HG02870 (cell line): ENCODE results near the gene OSTM1.
"Not testable (repeated sequence)": the region's sequence is repeated elsewhere in the genome, so short reads cannot be mapped to it uniquely, and the experiment has no call there.

Experiments
- ATAC-seq: cut with Tn5 transposase; IDR thresholded peaks from one replicate; pipeline ENCODE4 v1.9.1; 2021; ENCODE audit warnings: mild to moderate bottlenecking, moderate library complexity; ENCODE audit not compliant: unreplicated experiment

Gene OSTM1

DNA sequence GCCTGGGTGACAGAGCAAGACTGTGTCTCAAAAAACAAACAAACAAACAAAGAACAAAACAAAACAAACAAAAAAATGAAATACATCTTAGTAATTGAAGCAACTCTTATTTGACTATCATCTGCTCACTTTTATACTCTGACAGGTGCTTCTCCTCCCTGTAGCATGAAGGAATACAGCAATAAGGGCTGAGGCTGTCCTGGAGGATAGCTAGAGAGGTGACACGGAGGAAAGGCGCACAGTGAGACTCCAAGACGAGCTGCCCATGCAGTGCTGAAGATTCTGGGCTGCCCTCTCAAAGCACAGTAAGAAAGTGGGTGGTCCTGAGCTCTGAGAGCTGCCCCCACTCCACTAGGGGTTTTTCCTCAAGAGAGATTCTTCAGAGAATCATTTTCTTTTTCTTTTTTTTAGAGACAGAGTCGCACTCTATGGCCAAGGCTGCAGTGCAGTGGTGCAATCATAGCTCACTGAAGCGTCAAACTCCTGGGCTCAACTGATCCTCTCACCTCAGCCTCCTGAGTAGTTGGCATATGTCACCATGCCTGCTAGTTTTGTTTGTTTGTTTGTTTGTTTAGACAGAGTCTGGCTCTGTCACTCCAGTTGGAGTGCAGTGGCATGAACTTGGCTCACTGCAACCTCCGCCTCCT lies 50.0 kb downstream of the OSTM1 start:
- ATAC-seq, result no peak

DNA sequence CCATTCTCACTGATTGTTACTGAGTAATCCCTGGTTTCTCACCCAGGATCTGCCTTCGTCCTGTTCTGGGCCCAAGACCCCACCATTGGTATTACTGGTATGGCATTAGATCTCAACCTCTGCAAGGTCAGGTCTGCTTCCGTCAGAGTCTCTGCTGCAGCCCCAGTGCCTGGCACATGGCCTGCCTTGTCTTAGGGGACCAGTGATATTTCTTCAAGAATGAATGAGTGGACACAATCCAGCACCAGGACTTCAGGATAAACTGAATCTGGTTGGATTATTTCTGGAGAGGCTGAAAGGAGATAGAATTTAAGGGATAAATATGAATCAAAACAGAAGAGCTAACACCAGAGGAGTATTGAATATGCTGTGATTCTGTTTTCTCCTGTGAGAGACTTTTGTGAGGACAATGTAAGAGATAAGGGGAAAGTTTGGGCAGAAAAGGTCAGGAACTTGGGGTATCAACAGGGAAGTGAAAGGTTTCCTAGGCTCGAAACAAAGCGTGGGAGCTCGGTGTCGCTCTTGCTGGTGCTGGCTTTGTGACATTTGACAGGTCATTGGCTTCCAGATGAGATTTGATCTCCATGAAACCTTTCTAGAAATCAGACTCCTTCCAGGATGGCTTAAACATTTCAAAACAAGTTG lies 53.9 kb downstream of the OSTM1 start:
- no peak for ATAC-seq

DNA sequence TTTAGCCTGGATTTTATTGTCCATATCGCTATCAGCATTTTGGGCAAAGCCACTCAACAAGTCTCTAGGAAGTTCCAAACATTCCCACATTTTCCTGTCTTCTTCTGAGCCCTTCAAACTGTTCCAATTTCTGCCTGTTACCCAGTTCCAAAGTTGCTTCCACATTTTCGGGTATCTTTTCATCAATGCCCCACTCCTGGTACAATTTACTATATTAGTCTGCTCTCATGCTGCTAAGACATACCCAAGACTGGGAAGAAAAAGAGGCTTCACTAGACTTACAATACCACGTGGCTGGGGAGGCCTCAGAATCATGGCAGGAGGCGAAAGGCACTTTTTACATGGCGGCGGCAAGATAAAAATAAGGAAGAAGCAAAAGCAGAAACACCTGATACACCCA lies 58.3 kb downstream of the OSTM1 start:
- ATAC-seq, result not testable (repeated sequence)

DNA sequence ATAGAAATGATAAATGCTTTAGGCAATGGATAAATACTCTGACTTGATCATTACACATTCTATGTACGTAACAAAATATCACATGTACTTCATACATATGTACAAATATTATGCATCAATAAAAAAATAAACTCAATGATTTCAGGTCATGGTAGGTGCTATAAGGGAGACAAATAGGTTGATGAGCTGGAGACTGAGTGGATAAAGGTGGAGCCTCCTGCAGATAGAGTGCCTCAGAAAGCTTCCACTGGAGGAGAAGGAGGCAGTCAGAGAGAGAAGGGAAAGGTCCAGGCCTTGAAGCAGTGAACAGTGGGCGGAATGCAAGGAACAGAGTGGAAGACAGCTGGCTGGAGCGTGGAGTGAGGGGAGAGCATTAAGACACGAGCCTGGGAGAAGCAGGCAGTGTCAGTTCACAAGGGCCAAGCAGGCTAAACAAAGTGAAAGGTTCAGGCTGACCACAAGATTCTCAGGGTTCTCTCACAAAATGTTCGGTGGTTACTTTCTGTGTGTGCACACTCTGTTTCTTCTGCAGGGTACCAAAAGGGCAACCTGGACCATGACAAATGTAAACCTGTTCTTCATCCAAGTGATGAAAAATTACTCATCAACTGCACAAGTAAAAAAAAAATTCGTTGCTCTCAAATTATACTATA lies 60.6 kb downstream of the OSTM1 start:
- no peak for ATAC-seq

DNA sequence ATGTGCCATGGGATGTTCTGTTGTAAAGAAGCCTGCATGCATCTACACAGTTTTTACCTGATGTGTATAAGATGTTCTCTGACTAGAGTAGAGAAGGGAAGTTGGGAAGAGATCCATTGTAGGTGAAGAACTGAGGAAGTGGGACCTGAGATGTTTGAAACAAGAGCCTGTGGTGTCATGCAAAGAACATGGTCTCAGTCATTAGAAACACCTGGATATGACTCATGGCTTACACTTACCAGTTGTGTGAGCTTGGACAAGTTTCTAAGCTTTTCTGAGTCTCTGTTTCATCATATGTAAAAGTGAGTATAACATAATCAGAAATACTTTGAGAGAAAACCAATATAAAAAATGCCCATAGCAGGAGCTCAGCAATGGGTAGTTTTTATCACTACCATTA lies 64.6 kb downstream of the OSTM1 start:
- ATAC-seq, result no peak

DNA sequence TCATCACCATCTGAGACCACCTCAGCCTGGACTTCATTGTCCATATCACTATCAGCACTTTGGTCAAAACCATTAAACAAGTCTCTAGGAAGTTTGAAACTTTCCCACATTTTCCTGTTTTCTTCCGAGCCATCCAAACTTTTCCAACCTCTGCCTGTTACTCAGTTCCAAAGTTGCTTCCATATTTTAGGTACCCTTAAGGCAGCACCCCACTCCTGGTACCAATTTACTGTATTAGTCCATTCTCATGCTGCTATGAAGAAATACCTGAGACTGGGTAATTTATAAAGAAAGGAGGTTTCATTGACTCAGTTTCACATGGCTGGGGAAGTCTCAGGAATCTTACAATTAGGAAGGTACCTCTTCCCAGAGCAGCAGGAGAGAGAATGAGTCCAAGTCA lies 65.3 kb downstream of the OSTM1 start:
- not testable (repeated sequence) for ATAC-seq

DNA sequence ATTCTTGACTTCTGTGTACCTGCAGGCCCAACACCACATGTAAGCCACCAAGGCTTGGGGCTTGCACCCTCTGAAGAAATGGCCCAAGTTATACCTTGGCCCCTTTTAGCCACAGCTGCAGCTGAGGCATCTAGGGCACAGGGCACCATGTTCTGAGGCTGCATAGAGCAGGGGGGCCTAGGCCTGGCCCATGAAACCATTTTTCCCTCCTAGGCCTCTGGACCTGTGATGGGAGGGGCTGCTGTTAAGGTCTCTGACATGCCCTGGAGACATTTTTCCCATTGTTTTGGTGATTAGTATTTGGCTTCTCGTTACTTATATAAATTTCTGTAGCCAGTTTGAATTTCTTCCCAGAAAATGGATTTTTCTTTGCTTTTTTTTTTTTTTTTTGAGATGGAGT lies 66.2 kb downstream of the OSTM1 start:
- no peak for ATAC-seq

DNA sequence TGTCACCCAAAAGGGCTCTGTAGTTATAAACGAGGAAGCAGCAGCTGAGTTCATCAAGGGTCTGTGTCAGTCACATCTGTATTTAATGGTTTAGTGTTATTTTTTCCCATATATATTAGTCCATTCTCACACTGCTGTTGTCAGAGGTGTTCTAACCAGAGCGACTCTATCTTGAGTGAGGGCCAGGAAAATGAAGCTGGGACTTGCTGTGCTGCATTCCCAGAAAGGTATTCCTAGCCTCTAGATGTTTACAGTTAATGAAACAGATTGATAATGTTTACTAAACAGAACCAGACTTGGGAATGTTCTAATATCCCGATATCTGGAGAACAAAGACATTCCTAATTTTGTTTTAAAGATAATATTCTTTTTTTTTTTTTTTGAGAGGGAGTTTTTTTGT lies 68.6 kb downstream of the OSTM1 start:
- ATAC-seq, result no peak

DNA sequence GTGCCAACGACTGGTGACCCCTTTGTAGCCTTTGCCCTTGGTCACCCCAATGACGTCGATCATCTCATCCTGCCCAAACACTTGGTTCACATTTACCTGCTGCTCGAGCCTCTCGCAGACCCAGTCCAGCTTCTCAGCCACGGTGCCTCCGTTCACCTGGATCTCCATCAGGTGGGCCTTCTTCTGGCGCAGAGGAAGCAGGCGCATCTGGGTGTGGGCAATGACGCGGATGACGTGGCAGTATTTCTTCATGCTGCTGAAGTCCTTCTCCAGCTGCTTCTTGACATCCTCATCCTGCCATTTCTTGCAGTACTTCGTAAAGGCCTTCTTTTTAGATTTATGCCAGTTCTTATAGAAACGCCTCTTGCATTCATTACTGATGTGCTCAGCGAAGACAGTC lies 69.7 kb downstream of the OSTM1 start:
- ATAC-seq, result no peak

DNA sequence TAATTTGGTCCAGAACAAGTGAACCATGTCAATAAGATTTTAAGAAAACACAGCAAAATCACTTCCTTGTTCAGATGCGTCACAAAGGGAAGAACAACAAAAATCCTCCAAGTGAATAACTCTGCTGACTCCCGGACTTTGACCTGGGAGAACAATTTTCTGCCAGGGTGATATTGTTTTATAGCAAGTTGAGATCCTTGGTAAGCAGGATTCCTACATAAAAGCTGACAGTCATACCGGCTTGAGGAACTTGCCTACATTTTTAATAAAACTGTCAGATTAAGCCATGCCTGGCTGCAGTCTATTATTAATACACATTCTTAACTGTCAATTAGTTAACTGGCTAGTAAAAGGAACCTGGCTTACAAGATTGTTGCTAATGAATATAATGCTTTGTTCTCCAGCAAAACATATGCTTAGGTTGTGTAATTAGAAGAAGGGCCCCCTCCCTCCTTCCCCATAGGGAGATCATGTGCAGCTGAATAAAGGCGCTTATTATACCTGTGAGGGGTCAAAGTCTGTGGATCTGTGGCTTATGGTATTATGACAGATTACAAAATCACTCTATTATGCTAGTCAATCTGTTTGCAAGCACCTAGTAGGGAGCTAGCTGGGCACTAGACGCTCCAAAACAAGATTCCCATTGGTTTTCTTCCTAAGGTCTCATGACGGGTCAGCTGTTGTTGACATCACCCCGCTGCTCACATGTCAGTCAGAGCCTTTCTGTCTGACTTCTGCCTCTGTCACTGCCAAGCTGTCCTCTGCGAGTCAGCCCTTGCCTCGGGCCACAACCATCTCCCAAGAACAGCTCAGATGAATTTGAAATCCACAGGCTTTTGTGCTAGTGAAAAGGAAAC lies 71.9 kb downstream of the OSTM1 start:
- no peak for ATAC-seq

DNA sequence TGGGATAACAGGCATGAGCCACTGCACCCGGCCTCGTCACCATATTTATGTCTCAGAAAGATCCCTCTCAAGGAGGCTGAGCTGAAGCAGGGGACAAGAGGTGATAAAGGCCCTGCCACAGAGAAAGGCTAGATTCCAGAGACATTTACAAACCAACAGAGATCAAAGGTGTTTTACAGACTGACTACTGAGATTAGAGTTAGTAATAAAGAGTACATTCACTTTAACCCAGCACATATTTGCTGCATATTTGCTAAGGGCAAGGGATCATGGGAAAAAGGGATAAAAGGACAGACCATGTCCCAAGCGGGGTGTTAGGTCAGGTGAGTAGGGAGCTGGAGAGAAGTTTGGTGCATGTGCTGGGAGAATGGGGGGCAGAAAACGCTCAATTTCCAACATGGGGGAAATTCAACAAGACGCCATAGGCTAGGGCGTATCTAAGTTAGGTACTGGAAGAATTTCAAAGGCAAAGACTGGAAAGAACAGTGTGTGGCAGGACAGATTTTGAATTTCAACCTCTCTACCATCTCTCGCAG lies 72.8 kb downstream of the OSTM1 start:
- ATAC-seq, result no peak

DNA sequence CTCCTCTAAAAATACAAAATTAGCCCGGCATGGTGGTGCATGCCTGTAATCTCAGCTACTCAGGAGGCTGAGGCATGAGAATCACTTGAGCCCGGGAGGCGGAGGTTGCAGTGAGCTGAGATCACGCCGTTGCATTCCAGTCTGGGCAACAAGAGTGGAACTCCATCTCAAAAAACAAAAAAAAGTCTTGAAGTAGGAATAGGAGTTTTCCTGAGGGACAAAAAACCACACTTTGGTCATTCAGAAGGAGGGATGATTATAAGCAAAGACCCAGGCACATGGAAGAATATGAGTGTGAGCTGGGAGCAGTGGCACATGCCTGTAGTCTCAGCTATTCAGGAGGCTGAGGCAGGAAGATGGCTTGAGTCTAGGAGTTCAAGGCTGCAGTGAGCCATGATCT lies 74.3 kb downstream of the OSTM1 start:
- ATAC-seq, result not testable (repeated sequence)

DNA sequence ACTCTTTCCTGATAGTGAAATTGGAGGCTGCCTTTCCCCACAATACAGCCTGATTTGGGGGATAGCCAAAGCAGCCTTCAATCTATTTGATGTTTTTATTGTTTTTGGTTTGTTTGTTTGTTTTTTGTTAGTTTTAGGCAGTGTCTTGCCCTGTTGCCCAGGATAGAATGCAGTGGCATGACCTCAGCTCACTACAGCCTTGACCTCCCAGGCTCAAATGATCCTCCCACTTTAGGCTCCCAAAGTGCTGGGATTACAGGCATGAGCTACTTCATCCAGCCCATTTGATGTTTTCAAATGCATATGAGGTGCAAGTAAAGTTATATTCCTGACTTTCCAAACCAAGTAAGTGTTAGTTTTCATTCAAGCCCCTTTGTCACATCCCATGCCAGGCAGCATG lies 75.2 kb downstream of the OSTM1 start:
- ATAC-seq, result no peak

DNA sequence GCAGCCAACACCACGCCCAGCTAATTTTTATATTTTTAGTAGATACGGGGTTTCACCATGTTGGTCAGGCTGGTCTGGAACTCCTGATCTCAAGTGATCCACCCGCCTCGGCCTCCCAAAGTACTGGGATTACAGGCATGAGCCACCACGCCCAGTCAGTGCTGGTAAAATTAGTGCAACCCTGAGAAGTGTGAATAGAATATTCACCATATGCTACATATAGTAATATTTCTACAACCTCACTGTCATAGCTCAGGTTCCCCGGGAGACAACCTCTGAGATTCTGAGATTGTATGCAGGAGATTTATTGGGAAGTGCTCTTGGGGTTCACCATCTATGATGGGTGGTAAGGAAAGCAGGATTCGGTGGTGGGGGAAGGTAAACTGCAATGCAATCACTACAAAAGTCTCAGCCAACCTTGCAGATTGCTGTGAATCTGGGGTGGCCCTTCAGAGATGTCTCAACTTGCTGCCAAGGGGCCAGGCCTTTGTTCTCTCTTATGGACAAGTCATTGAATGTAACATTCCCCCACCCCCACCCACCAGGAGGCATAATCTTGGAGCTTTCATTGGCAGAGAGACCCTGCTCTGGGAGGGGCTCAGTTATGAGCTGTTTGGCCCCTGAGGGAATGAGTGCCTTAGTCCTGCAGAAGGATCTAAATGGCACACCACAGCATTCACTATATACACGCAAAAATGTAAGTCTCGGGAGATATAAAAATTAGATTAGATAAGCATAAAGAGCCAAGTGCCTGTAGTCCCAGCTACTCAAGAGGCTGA lies 82.6 kb downstream of the OSTM1 start:
- no peak for ATAC-seq
